ENCODE data around the gene RPTN. TPM values are rescaled to one million over a fixed set of nuclear protein-coding genes. Genes with fewer than 3 reads are reported as not detected.

The RPTN gene
- total RNA-seq, 2 experiments from 2014 or later = not detected

DNA sequence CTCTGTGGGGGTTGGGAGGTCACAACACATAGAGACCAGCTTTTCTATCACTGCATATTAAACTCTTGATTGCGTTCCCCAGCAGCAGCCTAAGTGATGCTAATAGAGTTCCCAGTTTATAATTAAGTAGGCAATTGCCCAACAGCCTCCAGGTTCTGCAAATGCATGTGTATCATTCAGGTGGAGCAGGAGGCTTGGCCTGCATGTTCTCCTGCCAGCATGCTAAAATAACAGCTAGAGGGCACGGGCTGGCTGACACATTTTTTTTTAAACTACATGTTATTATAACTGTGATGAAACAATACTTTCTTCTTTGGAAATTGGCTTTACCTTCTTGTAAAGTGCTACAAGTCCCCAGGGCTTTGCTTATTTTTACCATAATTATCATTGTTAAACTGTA, 54.2 kb downstream of the RPTN start:
- CTCF ChIA-PET = no interaction called here
- POLR2A ChIA-PET = no interaction called here
- Mint-ChIP-seq H3K4me3 (no peak overlapping the region), H3K36me3 (ENCODE audit: low read depth) (no peaks in the 10 kb centered on the region), H3K9me3 (no peaks in the 10 kb centered on the region), H3K27me3 (peaks cover 45% of the 10 kb centered on the region), H3K27ac (no peak overlapping the region), H3K4me1 (no peaks in the 10 kb centered on the region)
- DNase-seq = no peak

Other genes with a start within 250 kb of the RPTN start
- gene THEM4, start 249.7 kb downstream of the RPTN start, total RNA-seq = 10 to 100 TPM; 33.5 to 34.0 TPM
- gene S100A10, start 165.4 kb downstream of the RPTN start, total RNA-seq = 100 to 1,000 TPM; 561 to 662 TPM
- 100 to 1,000 TPM; 367 to 412 TPM for gene S100A11, start 122.2 kb downstream of the RPTN start, total RNA-seq
- not detected for gene TCHHL1, start 70.2 kb downstream of the RPTN start, total RNA-seq
- under 1 TPM; 0.05 to 0.06 TPM for gene TCHH, start 43.8 kb downstream of the RPTN start, total RNA-seq
- not detected for gene HRNR, start 65.0 kb upstream of the RPTN start, total RNA-seq
- not detected for gene FLG, start 166.0 kb upstream of the RPTN start, total RNA-seq
- not detected for gene FLG2, start 200.8 kb upstream of the RPTN start, total RNA-seq

All from activated CD4-positive, alpha-beta T cell treated with anti-CD3 and anti-CD28 coated beads, Interleukin-2, amount 10 ng/mL, durations not matched to agents 7 days and 5 days (primary cell).